Spleen (tissue), 11 donors: Measurements from ENCODE around the gene HENMT1. TPM values are rescaled to one million over a fixed set of nuclear protein-coding genes. Genes with fewer than 3 reads are reported as not detected.

Source experiments
- DNase-seq: peaks from one replicate; pipeline ENCODE4 v3.0.0-alpha.2; 2020
- H3K27ac ChIP-seq, 8 donors: fragments of 200-600 bp; sonication (generic) in 7 of 8; 1 replicate in 4 of 8; 2 replicates in 4 of 8; pipeline versions ENCODE4 v1.5.0 to v1.8.0; 2016 to 2021; ENCODE audit warnings: inconsistent platforms in 4 of 8, mild to moderate bottlenecking in 4 of 8, moderate library complexity in 1 of 8
- H3K27me3 ChIP-seq, 7 donors: fragments of 200-600 bp; sonication (generic) in 6 of 7; replicated peaks in 1 of 7; 1 replicate in 4 of 7; 2 replicates in 3 of 7; pipeline versions ENCODE4 v1.5.0 to v1.8.0; 2016 to 2021; ENCODE audit warnings: inconsistent platforms in 3 of 7, mild to moderate bottlenecking in 1 of 7
- H3K36me3 ChIP-seq, 6 donors: fragments of 200-600 bp; sonication (generic) in 5 of 6; 1 replicate in 4 of 6; 2 replicates in 2 of 6; pipeline versions ENCODE4 v1.5.0 to v1.8.0; 2016 to 2021; ENCODE audit warnings: inconsistent platforms in 2 of 6
- H3K4me1 ChIP-seq, 6 donors: fragments of 200-600 bp; sonication (generic) in 5 of 6; 1 replicate in 3 of 6; 2 replicates in 3 of 6; pipeline versions ENCODE4 v1.5.0 to v1.8.0; 2016 to 2021; ENCODE audit warnings: inconsistent platforms in 3 of 6
- H3K4me3 ChIP-seq, 8 donors: fragments of 200-600 bp; sonication (generic) in 7 of 8; 1 replicate in 4 of 8; 2 replicates in 4 of 8; pipeline versions ENCODE4 v1.5.0 to v1.8.0; 2016 to 2021; ENCODE audit warnings: inconsistent platforms in 4 of 8, mild to moderate bottlenecking in 4 of 8, moderate library complexity in 2 of 8
- H3K9me3 ChIP-seq, 8 donors: fragments of 200-600 bp; sonication (generic) in 7 of 8; 1 replicate in 4 of 8; 2 replicates in 4 of 8; pipeline versions ENCODE4 v1.5.0 to v1.8.0; 2016 to 2021; ENCODE audit warnings: inconsistent platforms in 4 of 8
- CTCF ChIP-seq, 11 experiments: fragments of 200-600 bp in 7 of 11; fragments of 450-650 bp in 4 of 11; sonication (generic) in 4 of 11; IDR thresholded peaks in 8 of 11; conservative IDR thresholded peaks in 3 of 11; 1 replicate in 7 of 11; 2 replicates in 4 of 11; pipeline versions ENCODE4 v1.4.0 to v1.8.0; 2016 to 2021; ENCODE audit warnings: antibody characterized with exemption in 11 of 11, inconsistent platforms in 4 of 11, mild to moderate bottlenecking in 1 of 11
- POLR2A ChIP-seq, 3 donors: fragments of 450-650 bp; IDR thresholded peaks; one replicate each; pipeline ENCODE4 v1.5.1; 2017; ENCODE audit warnings: antibody characterized with exemption in 3 of 3, mild to moderate bottlenecking in 1 of 3
- POLR2AphosphoS5 ChIP-seq, 3 donors: sonication (generic); formaldehyde crosslinking; IDR thresholded peaks; one replicate each; pipeline ENCODE4 v1.5.1; 2017; ENCODE audit warnings: antibody characterized with exemption in 3 of 3
- WGBS, 5 donors: extraction: QIAGEN DNeasy Blood & Tissue Kit in 3 of 5; methylation state at CpG; one replicate each; pipeline versions ENCODE4 v1.1.5 to v1.1.7; 2013 to 2018; 5-methylcytosine and 5-hydroxymethylcytosine counted together
- intact Hi-C: fragments of 100-400 bp; cut with DNase I; formaldehyde crosslinking; loops from one replicate; pipeline ENCODE4 v1.15.0; 2023; ENCODE audit warnings: low total_unique reads
- polyA plus RNA-seq, 3 donors: library from polyadenylated mRNA; stranded (reverse); fragments of 200-250 nt; gene quantifications; one replicate each; pipeline ENCODE4 v1.2.1, GENCODE V29; 2013
- total RNA-seq, 7 donors: library from RNA; depleted of rRNA in 3 of 7; stranded (reverse); fragments of >200 nt in 3 of 7; fragmentation: NEBNext Ultra II Directional in 4 of 7; extraction: Animal tissue kit (Norgen Biotek cat#: 25700) in 4 of 7; gene quantifications; one replicate each; pipeline versions ENCODE4 v1.1.0 to v1.2.1, GENCODE V29; 2016 to 2021
- donor health status: healthy with polysubstance abuse.
- donor health status: DM: no; HTN: no; CAD: no; lungs with moderate emphysema.
- donor health status: DM: no; HTN: no; CAD: no.
- donor health status: Bipolar disorder and iron deficiency.
- donor health status: healthy.
- donor health status: DM: no; HTN: no; CAD: no.
- donor health status: DM: yes; HTN: yes; CAD: no.

HENMT1 gene
- total and polyA plus RNA-seq, 10 donors: 7.3 to 16.5 (median 11.1) TPM

- no peak for DNase-seq
- Histone ChIP-seq H3K27me3 (no peaks in the 10 kb centered on the region), H3K9me3 (no peaks in the 10 kb centered on the region), H3K27ac (no peak overlapping the region), H3K36me3 (peaks cover 0 to 90% (median 15%) of the 10 kb centered on the region in 6 donors), H3K4me1 (no peaks in the 10 kb centered on the region), H3K4me3 (no peak overlapping the region)
- no peak for TF ChIP-seq CTCF (IDR thresholded peaks at IDR 0.05 in 8 of 11, conservative IDR thresholded peaks at IDR 0.05 in 3 of 11)
- no peak for TF ChIP-seq POLR2AphosphoS5 (IDR thresholded peaks at IDR 0.05)
- intact Hi-C loops: no loop called here
- WGBS, 5 donors: 76 to 96% (median 95%) methylated on average over 5 of the region's 5 CpGs
Measured at GRCh38 chr1:108612496-108612895, 48.4 kb downstream of the HENMT1 start.

- intact Hi-C loops: no loop called here
- WGBS, 5 donors: 69 to 94% (median 92%) methylated on average over 4 of the region's 4 CpGs
Measured at GRCh38 chr1:108611984-108612383, 48.9 kb downstream of the HENMT1 start.

GRCh38 chr1:108610073-108610472, 50.8 kb downstream of the HENMT1 start:
- WGBS, 5 donors: 51 to 76% (median 70%) methylated on average over 2 of the region's 2 CpGs
- TF ChIP-seq POLR2A (IDR thresholded peaks at IDR 0.05): no peak
- no peak for TF ChIP-seq POLR2AphosphoS5 (IDR thresholded peaks at IDR 0.05)
- TF ChIP-seq CTCF (IDR thresholded peaks at IDR 0.05 in 8 of 11, conservative IDR thresholded peaks at IDR 0.05 in 3 of 11): no peak
- no peaks in the 10 kb centered on the region for H3K4me1 ChIP-seq
- DNase-seq: no peak
- no peaks in the 10 kb centered on the region for H3K9me3 ChIP-seq
- intact Hi-C loops: no loop called here
- H3K27me3 ChIP-seq: no peaks in the 10 kb centered on the region
- H3K36me3 ChIP-seq: peaks cover 0 to 85% (median 15%) of the 10 kb centered on the region in 6 donors
- H3K4me3 ChIP-seq: no peak overlapping the region
- H3K27ac ChIP-seq: no peak overlapping the region

More at GRCh38 chr1:108611984-108612383, 48.9 kb downstream of the HENMT1 start:
- peaks cover 0 to 90% (median 15%) of the 10 kb centered on the region in 6 donors for H3K36me3 ChIP-seq
- DNase-seq: no peak
- no peak overlapping the region for H3K4me3 ChIP-seq
- no peaks in the 10 kb centered on the region for H3K4me1 ChIP-seq
- no peaks in the 10 kb centered on the region for H3K9me3 ChIP-seq
- H3K27me3 ChIP-seq: no peaks in the 10 kb centered on the region
- TF ChIP-seq POLR2A (IDR thresholded peaks at IDR 0.05): no peak
- no peak for TF ChIP-seq CTCF (IDR thresholded peaks at IDR 0.05 in 8 of 11, conservative IDR thresholded peaks at IDR 0.05 in 3 of 11)
- TF ChIP-seq POLR2AphosphoS5 (IDR thresholded peaks at IDR 0.05): no peak
- no peak overlapping the region for H3K27ac ChIP-seq

GRCh38 chr1:108609483-108610049, 51.3 kb downstream of the HENMT1 start:
- intact Hi-C loops: no loop called here
- no peaks in the 10 kb centered on the region for H3K4me1 ChIP-seq
- H3K27ac ChIP-seq: no peak overlapping the region
- no peak overlapping the region for H3K4me3 ChIP-seq
- 83 to 90% (median 88%) methylated on average over 11 of the region's 11 CpGs for WGBS, 5 donors
- H3K27me3 ChIP-seq: no peaks in the 10 kb centered on the region
- no peak for TF ChIP-seq POLR2A (IDR thresholded peaks at IDR 0.05)
- TF ChIP-seq CTCF (IDR thresholded peaks at IDR 0.05 in 8 of 11, conservative IDR thresholded peaks at IDR 0.05 in 3 of 11): no peak
- no peak for TF ChIP-seq POLR2AphosphoS5 (IDR thresholded peaks at IDR 0.05)
- no peak for DNase-seq
- peaks cover 0 to 84% (median 15%) of the 10 kb centered on the region in 6 donors for H3K36me3 ChIP-seq
- H3K9me3 ChIP-seq: no peaks in the 10 kb centered on the region
